SJSA1 (cell line): ENCODE measurements around the gene PARP16. TPM values are rescaled to one million over a fixed set of nuclear protein-coding genes. Genes with fewer than 3 reads are reported as not detected.

Source experiments
- DNase-seq, 2 experiments: peaks; one replicate each; pipeline ENCODE4 v3.0.0-alpha.2; 2015 to 2020; ENCODE audit warnings: low spot score in 2 of 2, low read depth in 1 of 2
- H3K27ac ChIP-seq: fragments of 250-450 bp; sonication (Bioruptor Pico); 2 replicates; pipeline ENCODE4 v1.5.1; 2020; ENCODE audit warnings: mild to moderate bottlenecking, moderate library complexity
- H3K27me3 ChIP-seq: fragments of 250-450 bp; sonication (Bioruptor Pico); replicated peaks from 2 replicates; pipeline ENCODE4 v1.5.1; 2020; ENCODE audit warnings: mild to moderate bottlenecking, moderate library complexity
- H3K36me3 ChIP-seq: fragments of 250-450 bp; sonication (Bioruptor Pico); 2 replicates; pipeline ENCODE4 v1.5.1; 2020; ENCODE audit warnings: mild to moderate bottlenecking
- H3K4me1 ChIP-seq: fragments of 250-450 bp; sonication (Bioruptor Pico); replicated peaks from 2 replicates; pipeline ENCODE4 v1.6.1; 2021; ENCODE audit warnings: mild to moderate bottlenecking
- H3K4me3 ChIP-seq: fragments of 250-450 bp; sonication (Bioruptor Pico); 2 replicates; pipeline ENCODE4 v1.5.1; 2020; ENCODE audit warnings: mild to moderate bottlenecking
- H3K9me3 ChIP-seq: fragments of 250-450 bp; sonication (Bioruptor Pico); replicated peaks from 2 replicates; pipeline ENCODE4 v1.5.1; 2020; ENCODE audit warnings: mild to moderate bottlenecking
- total RNA-seq: library from RNA; depleted of rRNA; stranded (reverse); fragments of >200 nt; shearing (Covaris generic); gene quantifications from 2 replicates; pipeline ENCODE4 v1.2.3, GENCODE V29; 2014

PARP16 gene
- total RNA-seq, 1 experiment from 2014 or later: 7.4 TPM

DNA sequence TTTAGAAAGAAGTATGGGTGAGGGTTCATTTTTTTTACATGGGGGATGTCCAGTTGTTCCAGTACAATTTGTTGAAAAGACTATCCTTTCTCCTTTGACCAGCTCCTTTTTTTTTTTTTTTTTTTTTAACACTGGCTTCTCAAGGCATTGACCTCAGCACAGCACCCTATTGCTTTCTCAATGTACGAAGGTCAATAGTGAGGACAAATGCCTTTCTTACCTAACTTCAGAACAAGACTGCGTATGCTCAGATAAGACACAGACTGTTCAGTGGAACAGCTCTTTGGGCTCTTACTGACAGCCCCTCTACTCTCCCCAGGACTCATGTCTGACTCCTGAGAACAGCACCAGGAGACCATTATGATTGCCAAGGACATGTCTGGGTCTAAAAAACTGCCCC lies 65.0 kb downstream of the PARP16 start:
- H3K9me3 ChIP-seq: no peaks in the 10 kb centered on the region
- H3K4me3 ChIP-seq: no peak overlapping the region
- no peaks in the 10 kb centered on the region for H3K27me3 ChIP-seq
- no peaks in the 10 kb centered on the region for H3K36me3 ChIP-seq
- H3K27ac ChIP-seq: no peak overlapping the region
- no peak for DNase-seq
- H3K4me1 ChIP-seq: no peaks in the 10 kb centered on the region

DNA sequence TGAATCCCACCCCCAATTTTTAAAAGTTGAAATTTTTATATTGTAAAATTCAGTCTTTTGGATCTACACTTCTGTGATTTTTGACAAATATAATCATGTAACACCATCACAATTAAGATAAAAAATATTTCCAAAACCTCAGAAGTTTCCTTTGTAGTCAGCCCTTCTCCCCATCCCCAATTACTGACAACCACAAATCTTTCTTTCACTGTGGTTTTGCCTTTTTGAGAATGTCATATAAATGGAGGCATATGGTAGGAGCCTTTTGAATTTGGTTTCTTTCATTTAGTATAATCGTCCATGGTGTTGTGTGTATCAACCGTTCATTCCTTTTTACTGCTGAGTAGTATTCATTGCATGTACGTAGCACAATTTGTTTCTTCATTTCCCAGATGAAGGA lies 67.5 kb downstream of the PARP16 start:
- H3K27ac ChIP-seq: no peak overlapping the region
- no peaks in the 10 kb centered on the region for H3K27me3 ChIP-seq

DNA sequence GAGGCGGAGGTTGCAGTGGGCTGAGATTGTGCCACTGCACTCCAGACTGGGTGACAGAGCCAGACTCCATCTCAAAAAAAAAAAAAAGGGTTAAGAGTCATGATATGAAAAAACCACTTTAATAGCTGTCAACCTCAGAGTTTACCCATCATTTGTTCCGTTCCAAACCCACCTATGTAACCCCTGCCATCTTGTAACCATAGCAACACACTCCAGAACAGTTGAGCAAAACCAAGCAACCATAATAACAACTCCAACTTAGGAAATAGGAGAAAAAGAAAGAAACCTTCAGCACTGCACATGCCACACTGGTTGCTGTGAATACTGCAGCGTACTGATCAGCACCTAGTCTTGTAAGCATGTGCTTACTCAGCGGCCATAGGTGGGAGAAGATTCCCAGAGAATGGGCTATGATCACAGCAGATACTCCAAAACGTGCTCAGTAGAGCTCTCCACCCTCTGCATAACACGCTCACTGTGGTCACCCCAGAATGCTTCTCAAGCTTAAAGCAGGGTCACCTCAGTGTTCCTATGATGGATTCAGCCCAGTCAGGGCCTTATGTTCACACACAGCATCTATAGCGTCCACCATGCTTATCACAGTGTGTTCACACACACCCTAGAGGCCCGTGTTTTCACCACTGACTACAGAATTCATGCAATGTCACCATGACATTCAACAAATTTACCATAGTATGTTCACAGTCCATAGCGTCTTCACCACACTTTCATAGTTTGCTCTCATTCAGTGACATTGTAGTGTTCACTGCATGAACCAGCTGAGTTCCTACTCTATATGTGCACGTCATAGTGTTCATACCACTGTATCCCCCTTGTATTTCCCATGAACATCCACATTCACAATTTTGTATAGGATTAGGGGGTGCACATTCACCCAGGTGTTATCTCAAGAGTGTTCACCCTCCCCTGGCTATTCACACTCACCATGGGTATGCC lies 68.9 kb downstream of the PARP16 start:
- no peak overlapping the region for H3K4me3 ChIP-seq
- no peaks in the 10 kb centered on the region for H3K4me1 ChIP-seq
- H3K27ac ChIP-seq: no peak overlapping the region
- no peak for DNase-seq
- no peaks in the 10 kb centered on the region for H3K36me3 ChIP-seq
- H3K9me3 ChIP-seq: no peaks in the 10 kb centered on the region
- H3K27me3 ChIP-seq: no peaks in the 10 kb centered on the region

More for the DNA sequence above, 67.5 kb downstream of the PARP16 start:
- no peaks in the 10 kb centered on the region for H3K9me3 ChIP-seq
- no peak for DNase-seq
- no peaks in the 10 kb centered on the region for H3K36me3 ChIP-seq
- H3K4me3 ChIP-seq: no peak overlapping the region
- H3K4me1 ChIP-seq: no peaks in the 10 kb centered on the region

DNA sequence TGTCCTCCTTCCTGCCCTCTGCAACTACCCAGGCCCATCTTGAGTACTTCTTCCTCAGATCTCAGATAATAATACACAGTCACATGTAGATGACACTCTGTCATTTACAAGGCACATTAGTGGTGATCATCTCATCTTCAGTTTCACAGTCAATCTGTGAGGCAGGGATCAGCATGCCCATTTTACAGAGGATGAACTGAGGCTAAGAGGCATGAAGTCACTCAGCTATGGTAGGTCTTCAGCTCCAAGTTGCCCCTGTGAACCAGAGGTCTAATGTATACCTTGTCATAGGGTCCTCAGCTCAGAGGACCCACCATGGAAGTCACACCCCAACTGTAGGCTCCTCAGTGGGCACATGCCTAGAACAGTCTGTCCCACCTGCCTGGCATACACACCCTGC lies 71.2 kb downstream of the PARP16 start:
- no peaks in the 10 kb centered on the region for H3K4me1 ChIP-seq
- no peaks in the 10 kb centered on the region for H3K36me3 ChIP-seq
- no peak for DNase-seq
- no peaks in the 10 kb centered on the region for H3K9me3 ChIP-seq
- H3K4me3 ChIP-seq: no peak overlapping the region
- no peaks in the 10 kb centered on the region for H3K27me3 ChIP-seq
- no peak overlapping the region for H3K27ac ChIP-seq

DNA sequence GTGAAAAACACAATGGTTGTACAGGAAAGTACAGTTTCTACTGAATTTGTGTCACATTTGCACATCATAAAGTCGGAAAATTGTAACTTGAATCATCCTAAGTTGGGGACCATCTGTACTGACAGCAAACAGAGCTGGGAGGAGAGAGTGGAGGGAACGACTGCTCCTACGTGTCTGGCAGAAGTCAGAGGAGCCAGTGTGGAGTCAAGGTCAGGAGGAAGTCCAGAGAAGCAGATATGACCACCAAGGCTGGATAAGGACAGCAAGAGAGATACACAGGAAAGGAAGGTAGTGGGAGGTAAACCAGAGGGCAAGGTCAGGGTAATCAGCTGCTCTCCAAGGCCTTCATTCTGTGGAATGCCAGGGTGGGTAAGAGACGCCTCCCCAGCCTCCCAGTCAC lies 72.7 kb downstream of the PARP16 start:
- no peaks in the 10 kb centered on the region for H3K27me3 ChIP-seq
- H3K27ac ChIP-seq: no peak overlapping the region
- H3K36me3 ChIP-seq: no peaks in the 10 kb centered on the region
- DNase-seq: no peak
- H3K4me1 ChIP-seq: no peaks in the 10 kb centered on the region
- no peaks in the 10 kb centered on the region for H3K9me3 ChIP-seq
- H3K4me3 ChIP-seq: no peak overlapping the region

DNA sequence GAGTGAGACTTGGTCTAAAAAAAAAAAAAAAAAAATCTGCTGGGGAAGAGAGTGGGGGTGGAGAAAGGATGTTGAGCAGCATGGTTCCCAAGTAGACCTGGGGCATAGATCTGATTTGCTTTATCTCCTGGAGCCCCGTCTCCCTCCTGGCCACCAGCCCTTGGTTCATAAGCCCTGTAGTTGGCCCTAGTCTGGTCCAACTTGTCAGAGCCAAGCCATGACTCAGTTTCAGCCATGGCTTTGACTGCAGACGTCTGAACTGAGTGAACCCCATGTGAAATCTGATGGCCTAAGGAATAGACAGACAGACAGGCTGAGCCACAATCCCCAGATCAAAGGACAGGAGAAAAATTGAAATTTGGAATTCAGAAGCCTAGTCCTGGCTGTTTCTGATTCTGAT lies 73.4 kb downstream of the PARP16 start:
- H3K27ac ChIP-seq: no peak overlapping the region

DNA sequence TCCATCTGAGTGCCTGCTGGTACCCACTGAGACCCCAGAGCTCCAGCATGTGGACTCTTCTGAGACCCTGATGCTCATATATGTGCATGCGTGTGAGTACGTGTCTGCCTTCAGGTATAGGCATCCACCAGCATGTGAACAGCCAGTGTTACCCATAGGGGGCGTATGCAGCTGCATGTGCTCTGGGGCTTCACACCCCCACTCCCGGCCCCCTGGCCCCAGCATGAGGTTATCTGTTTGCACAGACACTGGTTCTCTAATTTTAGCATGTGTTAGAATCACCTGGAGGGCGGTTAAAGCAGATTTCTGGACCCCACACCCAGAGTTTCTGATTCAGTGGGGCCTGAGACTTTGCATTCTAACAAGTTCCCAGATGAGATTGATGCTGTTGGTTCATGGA lies 74.6 kb downstream of the PARP16 start:
- Histone ChIP-seq H3K27ac (no peak overlapping the region), H3K9me3 (no peaks in the 10 kb centered on the region), H3K4me3 (no peak overlapping the region), H3K36me3 (no peaks in the 10 kb centered on the region), H3K4me1 (no peaks in the 10 kb centered on the region), H3K27me3 (no peaks in the 10 kb centered on the region)
- DNase-seq: no peak

More for the DNA sequence above, 73.4 kb downstream of the PARP16 start:
- Histone ChIP-seq H3K4me1 (no peaks in the 10 kb centered on the region), H3K27me3 (no peaks in the 10 kb centered on the region), H3K36me3 (no peaks in the 10 kb centered on the region), H3K4me3 (no peak overlapping the region), H3K9me3 (no peaks in the 10 kb centered on the region)
- no peak for DNase-seq

DNA sequence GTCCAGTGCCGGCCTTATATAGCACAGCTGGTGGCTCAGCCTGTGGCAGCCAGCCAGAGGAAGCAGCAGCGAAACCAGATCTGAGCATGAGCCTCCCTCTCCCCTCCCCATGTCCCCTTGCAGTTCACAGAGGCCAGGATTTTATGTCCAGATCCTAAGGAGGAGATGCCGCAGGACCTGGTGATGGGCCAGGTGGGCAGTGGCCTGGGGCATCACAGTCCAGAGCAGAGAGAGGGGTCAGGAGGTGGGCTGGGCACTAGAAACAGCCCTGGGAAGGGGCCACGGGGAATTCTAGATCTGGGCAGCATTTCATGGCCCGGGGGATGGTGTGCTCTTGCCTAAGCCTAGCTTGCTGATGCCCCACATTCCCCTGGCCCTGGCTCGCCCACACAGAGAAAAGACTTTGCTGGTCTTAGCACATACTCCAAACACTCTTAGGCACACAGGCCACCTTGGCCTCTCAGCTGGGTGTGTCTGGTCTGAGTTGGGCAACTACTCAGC lies 75.2 kb downstream of the PARP16 start:
- DNase-seq: no peak
- Histone ChIP-seq H3K9me3 (no peaks in the 10 kb centered on the region), H3K36me3 (no peaks in the 10 kb centered on the region), H3K27ac (no peak overlapping the region), H3K4me3 (no peak overlapping the region), H3K27me3 (no peaks in the 10 kb centered on the region), H3K4me1 (no peaks in the 10 kb centered on the region)

DNA sequence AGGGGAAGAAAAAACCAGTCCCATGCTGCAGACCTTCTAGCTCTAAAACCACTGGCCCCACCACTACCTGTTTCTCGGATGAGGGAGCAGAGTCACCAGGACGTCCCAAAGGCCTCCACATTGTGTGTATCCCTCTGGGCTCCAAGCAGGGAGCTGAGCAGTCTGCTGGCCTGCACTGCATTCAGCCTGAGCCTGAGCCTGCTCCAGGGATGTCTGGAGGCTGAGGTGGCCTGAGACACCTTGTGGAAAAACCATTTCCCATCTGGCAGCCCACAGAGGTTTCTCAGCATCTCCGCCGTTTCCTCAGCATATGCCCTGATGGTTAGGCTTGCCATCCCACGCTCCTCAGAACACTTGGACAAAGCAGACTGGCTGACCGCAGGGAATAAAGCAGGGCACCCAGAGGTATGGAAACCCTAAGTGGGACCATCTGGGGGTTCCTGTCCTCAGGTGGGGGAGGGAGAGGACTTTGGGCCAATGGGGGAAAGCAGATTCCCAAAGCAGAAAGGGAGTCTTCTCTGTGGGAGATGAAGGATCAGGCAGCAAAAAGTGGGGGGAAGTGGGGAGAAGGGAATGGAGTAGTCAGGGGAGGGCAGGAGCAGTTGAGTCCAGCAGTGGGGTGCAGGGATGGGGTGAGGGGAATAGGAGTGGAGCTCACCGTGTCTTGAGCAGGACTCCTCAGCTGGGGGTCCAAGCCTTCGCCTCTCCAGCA lies 75.8 kb downstream of the PARP16 start, which contains the start of gene CILP:
CILP (minus strand) TSS at position 704 of the 712 bp plus-strand sequence. CDS start 1,718 bp downstream, outside the sequence.
- DNase-seq: no peak
- H3K27ac ChIP-seq: no peak within 1 kb of the TSS
- H3K9me3 ChIP-seq: no peaks in the 10 kb centered on the region
- no peaks in the 10 kb centered on the region for H3K27me3 ChIP-seq
- no peak within 1 kb of the TSS for H3K4me3 ChIP-seq
- no peaks in the 10 kb centered on the region for H3K4me1 ChIP-seq
- no peaks in the 10 kb centered on the region for H3K36me3 ChIP-seq

DNA sequence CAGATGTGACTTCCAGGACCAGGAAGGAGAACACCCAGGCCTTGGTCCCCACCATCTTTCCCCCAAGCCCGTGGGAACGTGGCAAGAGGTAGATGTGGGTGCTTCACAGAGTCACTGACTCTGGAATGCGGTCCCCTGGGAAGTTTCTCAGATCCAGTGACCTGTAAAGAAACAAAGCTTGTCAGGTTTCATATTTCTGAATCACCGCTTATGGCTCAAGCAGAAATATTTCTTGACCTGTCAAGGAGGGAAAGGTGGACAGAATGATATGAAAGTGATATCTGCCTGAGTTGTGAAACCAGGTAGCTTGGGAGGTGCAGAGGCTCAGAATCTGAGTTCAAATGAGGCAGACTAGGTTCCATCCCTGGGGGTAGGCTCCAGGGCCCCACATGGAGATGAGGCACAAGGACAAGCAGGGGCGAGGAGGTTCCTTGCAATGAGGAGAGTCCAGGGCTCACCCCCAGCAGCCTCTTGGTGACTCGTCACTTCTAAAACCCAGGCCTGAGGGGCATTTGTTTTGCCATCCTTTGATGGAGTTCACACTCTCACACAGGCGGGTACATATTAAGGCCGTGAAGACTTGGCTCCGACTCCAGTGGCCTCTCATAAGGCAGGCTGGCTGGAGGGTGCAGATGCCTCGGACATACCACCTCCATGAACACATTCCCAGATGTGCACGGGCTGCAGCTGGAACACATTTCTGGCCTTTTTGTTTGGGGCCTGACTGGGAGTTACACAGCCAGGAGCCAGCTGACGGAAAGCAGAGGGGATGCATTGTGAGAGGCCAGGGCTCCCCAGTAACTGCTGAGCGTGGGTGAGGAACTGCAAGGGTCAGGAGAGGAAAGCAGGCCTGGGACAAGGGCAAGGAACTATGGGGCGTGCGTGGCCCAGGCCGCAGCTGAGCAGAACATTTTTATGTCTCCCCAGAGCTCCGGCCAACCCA lies 76.7 kb downstream of the PARP16 start:
- Histone ChIP-seq H3K4me3 (no peak overlapping the region), H3K4me1 (no peaks in the 10 kb centered on the region)
- DNase-seq: no peak

DNA sequence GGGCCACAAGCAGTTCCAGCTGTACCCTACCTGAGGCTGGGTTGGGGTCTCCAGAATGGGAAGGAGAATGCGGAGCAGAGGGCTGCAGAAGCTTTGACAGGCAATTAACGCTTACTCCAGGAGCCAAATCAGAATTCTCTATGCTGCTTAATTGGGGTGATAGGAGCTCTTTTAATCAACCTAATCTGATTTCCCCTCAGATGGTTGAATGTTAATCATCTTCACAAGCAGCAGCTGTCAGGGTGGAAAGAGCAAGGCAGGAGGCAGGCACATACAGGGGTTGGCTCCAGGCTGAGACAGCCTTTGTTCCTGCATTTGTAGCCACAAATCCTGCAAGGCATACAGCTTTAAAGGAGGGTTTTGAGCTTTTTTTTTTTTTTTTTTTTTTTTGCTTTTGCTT lies 78.0 kb downstream of the PARP16 start:
- Histone ChIP-seq H3K4me3 (no peak overlapping the region), H3K9me3 (no peaks in the 10 kb centered on the region), H3K27ac (no peak overlapping the region), H3K4me1 (no peaks in the 10 kb centered on the region), H3K27me3 (no peaks in the 10 kb centered on the region), H3K36me3 (no peaks in the 10 kb centered on the region)
- no peak for DNase-seq

More for the DNA sequence above, 76.7 kb downstream of the PARP16 start:
- H3K27ac ChIP-seq: no peak overlapping the region
- H3K9me3 ChIP-seq: no peaks in the 10 kb centered on the region
- no peaks in the 10 kb centered on the region for H3K36me3 ChIP-seq
- no peaks in the 10 kb centered on the region for H3K27me3 ChIP-seq
